A673 (cell line): ENCODE measurements around the gene ADRB2.
"Not testable (repeated sequence)": the region's sequence is repeated elsewhere in the genome, so short reads cannot be mapped to it uniquely, and the experiment has no call there.

ENCODE experiments used
- CTCF ChIP-seq: fragments of 300-800, 200-600 bp; sonication (generic); conservative IDR thresholded peaks from 2 replicates; pipeline ENCODE4 v1.5.1; 2017; ENCODE audit warnings: low read depth, mild to moderate bottlenecking, antibody characterized with exemption, low read length, moderate library complexity, mixed read lengths
- EZH2 ChIP-seq: fragments of 200-600 bp; sonication (generic); IDR thresholded peaks from 2 replicates; pipeline ENCODE4 v1.6.1; 2017; ENCODE audit warnings: borderline replicate concordance, low read depth, mild to moderate bottlenecking, mixed read lengths, antibody characterized with exemption, low read length; ENCODE audit not compliant: poor library complexity, severe bottlenecking

- not testable (repeated sequence) for TF ChIP-seq CTCF, EZH2
These were observed 51.0 kb downstream of the ADRB2 start for GRCh38 chr5:148877436-148877835.
